Esophagus mucosa (tissue), 1 donor: ENCODE results near the gene KRT14. TPM values are rescaled to one million over a fixed set of nuclear protein-coding genes. Genes with fewer than 3 reads are reported as not detected.

Source experiments
- ATAC-seq: fragments of 200-7000 bp; cut with Tn5 transposase; one replicate; pipeline ENCODE4 v1.9.1; 2020
- total RNA-seq: library from RNA; stranded (reverse); gene quantifications from one replicate; pipeline ENCODE4 v1.2.4, GENCODE V29; 2023
- donor health status: DM: yes; HTN: yes; CAD: no.

The KRT14 gene
- total RNA-seq, 1 donor from 2014 or later: 5,105 TPM

DNA sequence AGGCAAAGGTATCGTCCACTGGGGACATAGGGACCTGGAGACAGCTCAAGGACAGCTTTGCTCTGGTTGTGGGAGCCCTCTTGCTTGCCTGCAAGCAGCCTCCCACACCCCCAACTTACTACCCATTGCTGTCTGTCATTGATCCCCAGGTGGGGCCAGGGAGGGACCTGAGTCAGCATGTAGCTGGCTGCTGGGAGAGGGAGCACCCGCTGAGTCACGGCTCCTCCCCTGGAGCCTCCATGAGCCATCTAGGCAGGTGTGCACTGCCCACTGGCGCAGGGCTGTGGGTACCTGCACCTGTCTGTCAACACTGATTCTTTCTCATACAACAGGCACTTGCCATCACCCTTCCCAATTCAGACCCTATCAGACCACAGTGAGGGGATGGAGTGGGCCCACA is 10.0 kb downstream of the KRT14 start:
- peak; percentile 81 for ATAC-seq

DNA sequence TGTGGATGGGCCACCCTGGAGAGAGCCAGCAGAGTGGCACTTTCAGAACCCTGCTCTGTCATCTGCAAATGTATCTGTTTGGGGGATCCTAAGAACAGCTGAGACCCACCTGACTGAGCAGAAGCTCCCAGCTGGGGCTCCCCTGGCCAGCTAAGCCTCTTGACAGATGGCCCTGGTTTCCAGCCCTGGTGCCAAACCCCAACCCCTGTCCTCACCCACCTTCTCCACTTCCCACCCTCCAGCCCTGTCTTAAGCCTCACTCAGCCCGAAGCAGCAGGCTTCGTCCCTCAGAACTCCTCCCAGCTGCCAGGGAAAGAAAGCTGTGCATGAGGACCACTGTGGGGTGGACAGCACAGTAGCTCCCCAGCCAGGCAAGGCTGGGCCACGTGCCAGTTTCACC is 11.4 kb downstream of the KRT14 start:
- ATAC-seq: no peak

DNA sequence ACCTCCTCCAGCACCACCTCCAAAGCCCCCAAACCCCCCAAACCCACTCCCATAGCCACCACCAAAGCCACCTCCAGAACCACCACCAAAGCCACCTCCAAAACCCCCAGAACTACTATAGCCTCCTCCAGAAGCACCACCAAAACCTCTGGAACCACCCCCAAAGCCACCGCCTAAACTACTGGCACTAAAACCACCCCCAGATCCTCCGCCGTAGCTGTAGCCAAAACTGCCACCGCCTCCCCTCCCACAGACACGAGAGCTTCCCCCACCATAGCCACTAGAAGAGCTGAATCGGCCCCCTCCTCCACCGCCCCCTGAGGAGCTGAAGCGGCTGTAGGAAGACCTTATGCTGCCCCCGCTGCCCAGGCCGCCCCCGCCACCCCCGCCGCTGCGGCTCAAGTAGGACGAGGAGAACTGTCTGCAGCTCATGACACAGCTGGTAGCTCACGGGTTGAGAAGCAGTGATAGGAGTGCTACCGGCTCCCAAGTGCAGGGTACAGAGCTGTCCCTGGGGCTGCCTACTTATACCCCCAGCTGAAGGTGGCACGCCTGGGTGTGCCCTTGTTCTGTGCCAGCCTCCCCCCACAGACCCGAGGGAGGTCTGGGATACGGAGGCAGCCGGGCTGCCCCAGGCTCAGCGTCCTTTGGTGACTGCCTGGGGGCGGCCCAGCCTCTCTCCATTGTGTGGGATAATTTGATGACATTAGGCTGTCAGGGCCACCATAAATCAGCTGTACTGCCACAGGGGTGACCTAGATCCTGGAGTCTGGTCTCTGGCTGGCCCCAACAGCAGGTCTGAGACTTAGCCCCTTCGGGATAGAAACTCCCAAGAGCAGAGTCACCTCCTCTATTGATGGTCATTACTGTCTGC is 14.9 kb downstream of the KRT14 start, which contains the start of gene KRT9:
Gene KRT9 (minus strand): TSS at position 499 of the 874 bp plus-strand sequence. CDS start 67 bp downstream, at position 432.
- no peak for ATAC-seq

GRCh38 chr17:41567317-41567716 is 19.4 kb downstream of the KRT14 start:
- ATAC-seq: no peak

- no peak for ATAC-seq
These were observed 21.4 kb downstream of the KRT14 start for GRCh38 chr17:41565338-41565737.

GRCh38 chr17:41563607-41564170 is 23.0 kb downstream of the KRT14 start:
- ATAC-seq: no peak

GRCh38 chr17:41561554-41561953 is 25.1 kb downstream of the KRT14 start:
- ATAC-seq: no peak

DNA sequence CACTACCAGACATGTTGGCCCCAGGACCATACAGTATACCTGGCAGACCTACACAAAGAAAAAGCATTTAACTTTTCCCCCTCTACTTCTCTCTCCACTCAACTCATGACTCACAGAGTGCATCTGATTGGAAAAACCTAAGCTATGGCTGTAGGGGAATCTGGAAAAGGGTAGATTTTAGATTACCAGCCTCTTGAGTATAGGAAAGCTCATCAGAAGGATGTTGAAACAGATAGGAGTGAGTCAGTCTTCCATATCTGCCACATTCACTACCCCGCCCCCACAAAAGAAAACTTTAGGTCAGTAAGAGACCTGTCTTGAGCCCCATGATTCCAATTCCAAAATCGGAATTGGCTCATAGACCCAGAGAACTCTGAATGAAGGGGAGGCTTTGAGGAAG is 27.1 kb downstream of the KRT14 start:
- ATAC-seq: no peak

- ATAC-seq: peak; percentile 33
These were observed 29.8 kb downstream of the KRT14 start for GRCh38 chr17:41556931-41557330.

GRCh38 chr17:41556306-41556705 is 30.4 kb downstream of the KRT14 start:
- no peak for ATAC-seq

DNA sequence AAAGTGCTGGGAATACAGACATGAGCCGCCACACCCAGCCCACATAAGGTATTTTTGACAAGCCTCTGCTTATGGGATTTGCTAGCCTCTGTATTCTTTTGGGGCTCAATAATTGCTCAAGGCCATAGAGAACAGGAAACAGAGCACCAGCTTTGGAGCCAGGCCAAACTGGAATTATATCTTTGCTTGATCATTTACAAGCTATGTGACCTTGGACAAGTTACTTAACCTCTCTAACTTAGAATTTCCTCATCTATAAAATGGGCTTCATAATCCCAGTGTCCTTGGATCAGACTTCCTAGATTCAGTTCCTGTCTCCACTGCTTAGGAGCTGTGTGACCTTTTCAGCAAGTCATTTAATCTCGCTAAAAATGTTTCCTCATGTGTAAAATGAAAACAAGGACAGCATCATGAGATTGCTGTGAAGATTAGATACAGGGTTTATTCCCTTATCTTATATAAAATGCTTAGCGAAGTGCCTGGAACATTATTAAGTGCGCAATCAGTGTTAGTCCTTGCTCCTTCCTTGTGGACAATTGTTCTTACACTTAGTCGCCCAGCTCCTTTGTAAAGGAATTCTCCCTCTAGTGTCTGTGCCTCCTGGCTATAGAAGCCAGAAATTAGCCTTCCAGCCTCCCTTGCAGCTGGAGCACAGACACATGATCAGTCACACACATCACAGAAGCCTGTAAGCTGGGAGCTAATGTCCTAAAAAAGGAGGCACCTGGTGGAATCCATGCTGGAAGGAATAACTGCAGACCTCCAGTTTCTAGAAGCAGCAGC is 31.4 kb downstream of the KRT14 start:
- peak; percentile 16 for ATAC-seq

DNA sequence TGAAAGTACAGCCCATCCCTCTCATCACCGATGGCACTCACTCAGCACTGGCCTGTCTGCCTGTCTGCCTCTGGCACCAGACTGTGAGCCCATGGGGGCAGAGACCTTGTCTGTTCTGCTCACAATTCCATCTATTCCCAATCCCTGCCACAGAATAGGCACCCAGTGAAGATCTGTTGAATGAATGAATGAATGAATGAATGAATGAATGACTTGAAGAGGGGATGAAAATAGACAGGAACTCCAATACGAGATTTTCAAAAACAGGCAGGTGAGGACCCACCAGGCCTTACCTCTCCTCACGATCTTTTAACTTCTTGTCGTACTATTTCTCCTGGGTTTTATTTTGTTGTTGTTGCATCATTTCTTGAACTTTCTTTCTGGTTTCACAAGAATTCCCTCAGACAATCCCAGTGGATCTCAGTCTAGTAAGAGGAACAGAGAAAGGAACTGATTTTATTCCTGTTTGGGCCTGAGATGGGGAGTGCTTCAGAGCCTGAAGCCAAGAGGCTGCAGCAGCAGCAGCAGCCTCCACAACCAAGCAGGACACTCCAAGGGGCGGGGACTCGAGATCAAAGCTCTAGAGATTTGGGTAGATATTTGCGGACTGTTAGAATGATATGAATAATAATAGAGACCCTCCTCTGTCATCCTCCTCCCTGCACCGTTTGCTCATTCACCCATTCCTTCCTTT is 32.6 kb downstream of the KRT14 start:
- ATAC-seq: no peak

GRCh38 chr17:41553176-41553575 is 33.5 kb downstream of the KRT14 start:
- ATAC-seq: no peak

DNA sequence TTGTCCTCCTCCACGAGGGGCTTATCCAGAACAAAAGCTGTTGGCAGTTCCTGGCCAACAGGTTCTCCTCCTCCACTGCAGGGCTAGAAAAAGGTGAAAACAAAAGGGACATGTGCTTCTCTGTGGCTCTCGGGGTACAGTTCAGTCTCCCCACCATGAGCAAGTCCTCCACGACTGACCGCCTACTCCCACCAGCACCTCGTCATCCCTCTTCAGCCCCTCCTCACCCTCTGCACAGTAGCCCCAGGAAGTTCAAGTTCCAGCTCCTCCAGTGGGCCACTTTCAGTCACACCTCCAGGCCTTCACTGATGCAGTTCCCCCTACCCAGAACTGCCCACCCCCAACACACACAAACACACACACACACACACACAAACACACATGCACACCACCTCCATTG is 34.2 kb downstream of the KRT14 start:
- no peak for ATAC-seq

GRCh38 chr17:41551365-41551764 is 35.3 kb downstream of the KRT14 start:
- no peak for ATAC-seq

DNA sequence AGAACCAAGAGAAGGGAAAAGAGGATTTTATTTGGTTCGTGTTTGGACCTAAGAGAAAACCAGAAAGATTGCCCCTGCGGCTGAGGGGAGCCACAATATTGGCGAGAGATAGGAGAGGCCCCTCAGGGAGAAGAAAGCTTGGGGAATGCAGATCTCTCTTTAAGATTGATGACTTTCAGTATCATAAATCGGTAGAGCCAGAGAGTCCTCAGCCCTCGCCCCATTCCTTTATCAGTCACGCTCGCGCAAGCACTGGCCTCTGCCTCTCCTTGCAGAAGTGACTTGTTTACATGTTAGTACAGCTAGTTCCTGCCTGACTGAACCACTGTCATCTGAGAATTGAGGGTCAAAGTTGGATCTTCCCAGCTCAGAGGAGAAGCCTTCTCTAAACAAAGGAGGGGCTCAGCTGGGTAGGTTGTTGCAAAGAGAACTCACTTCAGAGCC is 37.1 kb downstream of the KRT14 start:
- no peak for ATAC-seq

DNA sequence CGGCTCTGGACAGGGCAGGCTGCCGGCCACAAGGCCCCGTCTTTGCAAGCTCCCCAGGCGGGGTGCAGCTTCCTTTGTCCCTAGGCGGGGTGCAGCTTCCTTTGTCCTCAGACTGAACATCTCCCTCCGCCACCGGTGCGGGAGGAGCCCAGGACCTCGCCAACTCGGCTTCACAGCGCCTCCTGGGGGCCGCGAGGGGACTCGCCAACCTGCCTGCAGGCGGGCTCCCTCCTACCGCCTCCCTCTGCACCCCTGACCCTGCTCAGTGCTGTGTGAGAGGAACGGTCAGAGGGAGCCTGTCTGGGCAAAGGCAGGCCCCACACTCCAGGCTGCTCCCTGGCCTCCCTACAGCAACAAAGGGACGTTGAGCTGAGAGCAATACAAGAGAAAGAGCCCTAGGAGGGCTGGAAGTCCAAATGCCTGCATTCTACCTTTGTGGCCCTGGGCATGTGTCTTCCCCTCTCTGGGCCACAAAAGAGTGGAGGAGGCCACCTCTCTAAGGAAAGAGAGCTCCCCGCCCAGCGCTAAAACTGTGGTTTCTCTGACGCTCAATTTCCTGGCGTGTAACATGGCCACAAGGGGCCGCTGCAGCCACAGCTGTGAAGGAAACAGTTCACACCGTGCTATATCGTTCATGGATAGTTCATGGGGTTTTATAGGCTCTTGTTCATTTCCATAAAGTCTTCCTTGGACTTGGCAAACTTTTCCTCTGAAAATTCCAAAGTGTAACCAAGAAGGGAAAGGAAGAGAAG is 37.7 kb downstream of the KRT14 start:
- ATAC-seq: peak; percentile 75

GRCh38 chr17:41547921-41548843 is 38.5 kb downstream of the KRT14 start:
- peak; percentile 87 for ATAC-seq

DNA sequence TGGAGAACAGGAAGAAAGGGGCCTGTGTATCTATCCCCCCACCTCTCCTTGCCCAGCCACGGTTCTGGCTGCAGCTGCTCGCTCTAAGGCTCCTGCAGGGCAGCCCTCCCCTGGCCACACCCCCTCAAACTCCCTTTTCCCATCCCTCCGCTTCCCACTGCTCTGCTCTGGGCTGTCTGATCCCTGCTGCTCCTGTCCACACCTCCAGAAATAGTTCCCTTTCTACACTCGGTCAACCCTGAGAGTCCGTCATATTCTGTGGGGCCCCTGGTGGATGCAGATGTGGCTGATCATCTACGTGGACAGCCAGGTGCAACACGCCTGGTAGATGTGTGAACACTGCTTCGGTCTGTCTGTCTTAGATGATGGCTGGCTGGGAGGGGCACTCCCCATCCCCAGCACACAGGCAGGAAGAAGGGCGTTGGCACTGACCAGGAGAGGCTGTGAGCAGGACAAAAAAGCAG is 39.3 kb downstream of the KRT14 start:
- peak; percentile 9 for ATAC-seq

DNA sequence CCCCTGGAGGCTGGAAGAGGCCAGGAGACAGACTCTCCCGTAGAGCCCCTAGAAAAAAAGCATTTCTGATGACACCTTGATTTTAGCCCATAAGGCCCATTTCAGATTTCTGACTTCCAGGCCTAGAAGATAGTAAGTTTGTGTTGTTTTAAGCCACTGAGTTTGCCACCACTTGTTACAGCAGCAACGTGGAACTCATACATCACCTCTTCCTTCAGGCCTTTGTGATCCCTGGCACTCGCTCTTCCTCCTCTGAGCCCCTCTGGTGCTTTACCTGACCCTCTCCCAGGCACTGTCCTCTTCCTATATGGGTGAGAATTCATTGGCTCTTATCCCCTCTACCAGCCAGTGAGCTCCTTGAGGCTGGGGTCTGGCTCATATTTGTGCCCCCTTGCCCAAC is 39.9 kb downstream of the KRT14 start:
- no peak for ATAC-seq
